ENCODE results near the gene PHPT1.

The PHPT1 gene

GRCh38 chr9:136857581-136858412 lies 8.6 kb downstream of the PHPT1 start:
- TF ChIP-seq CREB1 (IDR thresholded peaks at IDR 0.05; ENCODE audit: low read depth) (no peak), CEBPB (IDR thresholded peaks at IDR 0.05) (no peak), ZBTB7A (IDR thresholded peaks at IDR 0.05; ENCODE audit: low read depth) (no peak), YY1 (IDR thresholded peaks at IDR 0.05; ENCODE audit: low read depth) (no peak), REST (IDR thresholded peaks at IDR 0.05; ENCODE audit: low read depth) (no peak)

- no peak for TF ChIP-seq EP300 (IDR thresholded peaks at IDR 0.05; ENCODE audit: borderline replicate concordance)
- TF ChIP-seq FOXM1 (IDR thresholded peaks at IDR 0.05; ENCODE audit: borderline replicate concordance, low read depth) = no peak
- no peak for TF ChIP-seq ZBTB7A (IDR thresholded peaks at IDR 0.05; ENCODE audit: low read depth)
- TF ChIP-seq RAD21 (IDR thresholded peaks at IDR 0.05; ENCODE audit: low read depth) = no peak
Observed at GRCh38 chr9:136858452-136858843, 9.2 kb downstream of the PHPT1 start.

DNA sequence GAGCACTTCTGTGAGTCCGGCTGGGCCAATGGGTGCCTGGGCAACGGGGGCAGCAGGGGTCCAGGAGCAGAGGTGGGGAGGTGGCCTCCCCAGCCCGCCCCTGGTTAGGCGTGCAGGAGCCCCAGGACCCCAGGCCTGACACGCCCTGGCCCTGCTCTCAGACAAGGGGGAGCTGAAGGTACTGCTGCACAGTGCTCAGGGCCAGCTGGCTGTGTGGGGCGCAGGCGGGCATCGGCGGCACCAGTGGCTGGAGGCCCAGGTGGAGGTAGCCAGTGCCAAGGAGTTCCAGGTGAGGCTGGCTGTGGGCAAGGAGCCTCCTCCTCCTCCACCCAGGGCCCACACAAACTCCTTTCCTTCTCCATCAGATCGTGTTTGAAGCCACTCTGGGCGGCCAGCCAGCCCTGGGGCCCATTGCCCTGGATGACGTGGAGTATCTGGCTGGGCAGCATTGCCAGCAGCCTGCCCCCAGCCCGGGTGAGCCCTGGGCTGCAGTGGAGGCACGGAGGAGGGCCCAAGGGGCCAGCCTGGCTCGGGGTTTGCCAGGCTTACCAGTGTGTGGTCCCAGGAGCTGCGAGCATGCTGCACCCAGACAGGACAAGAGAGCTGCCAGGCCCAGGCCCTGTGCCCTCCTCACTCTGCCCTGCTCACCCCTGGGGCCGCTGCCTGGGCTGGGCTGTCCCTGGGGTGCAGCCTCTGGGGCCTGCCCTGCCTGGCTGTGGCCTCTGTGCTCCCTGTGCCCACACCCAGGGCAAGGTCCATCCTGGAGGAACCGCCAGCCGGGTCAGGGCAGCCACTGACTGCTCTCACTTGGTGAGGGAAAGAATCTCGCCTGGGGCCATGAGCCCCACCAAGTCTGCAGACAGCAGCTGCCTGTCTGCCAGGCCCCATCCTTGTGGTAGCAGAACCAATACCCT lies 9.9 kb downstream of the PHPT1 start:
- TF ChIP-seq YY1 (IDR thresholded peaks at IDR 0.05; ENCODE audit: low read depth) (no peak), EGR1 (IDR thresholded peaks at IDR 0.05) (no peak), CREB1 (IDR thresholded peaks at IDR 0.05; ENCODE audit: low read depth) (no peak), RAD21 (IDR thresholded peaks at IDR 0.05; ENCODE audit: low read depth) (no peak), TEAD4 (IDR thresholded peaks at IDR 0.05) (no peak), USF1 (IDR thresholded peaks at IDR 0.05) (no peak), NFIC (IDR thresholded peaks at IDR 0.05) (no peak), TAF1 (IDR thresholded peaks at IDR 0.05; ENCODE audit: low read depth) (no peak), FOXM1 (IDR thresholded peaks at IDR 0.05; ENCODE audit: borderline replicate concordance, low read depth) (no peak), ZBTB7A (IDR thresholded peaks at IDR 0.05; ENCODE audit: low read depth) (no peak), EP300 (IDR thresholded peaks at IDR 0.05; ENCODE audit: borderline replicate concordance) (no peak), TCF12 (IDR thresholded peaks at IDR 0.05; ENCODE audit: low read depth) (no peak), CEBPB (IDR thresholded peaks at IDR 0.05) (no peak), REST (IDR thresholded peaks at IDR 0.05; ENCODE audit: low read depth) (no peak)
- TF ChIP-seq, protein P1, sequence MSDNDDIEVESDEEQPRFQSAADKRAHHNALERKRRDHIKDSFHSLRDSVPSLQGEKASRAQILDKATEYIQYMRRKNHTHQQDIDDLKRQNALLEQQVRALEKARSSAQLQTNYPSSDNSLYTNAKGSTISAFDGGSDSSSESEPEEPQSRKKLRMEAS (IDR thresholded peaks at IDR 0.05) = no peak

- TF ChIP-seq EGR1 (IDR thresholded peaks at IDR 0.05) (no peak), YY1 (IDR thresholded peaks at IDR 0.05; ENCODE audit: low read depth) (no peak), USF1 (IDR thresholded peaks at IDR 0.05) (no peak), FOXM1 (IDR thresholded peaks at IDR 0.05; ENCODE audit: borderline replicate concordance, low read depth) (no peak), TCF12 (IDR thresholded peaks at IDR 0.05; ENCODE audit: low read depth) (no peak), TAF1 (IDR thresholded peaks at IDR 0.05; ENCODE audit: low read depth) (no peak), EP300 (IDR thresholded peaks at IDR 0.05; ENCODE audit: borderline replicate concordance) (no peak), CREB1 (IDR thresholded peaks at IDR 0.05; ENCODE audit: low read depth) (no peak)
- TF ChIP-seq, protein P1 (IDR thresholded peaks at IDR 0.05) = no peak
Observed at GRCh38 chr9:136860529-136860928, 11.3 kb downstream of the PHPT1 start.

All from Ishikawa (cell line).